Measurements from ENCODE around the gene SUSD1.

SUSD1 gene

DNA sequence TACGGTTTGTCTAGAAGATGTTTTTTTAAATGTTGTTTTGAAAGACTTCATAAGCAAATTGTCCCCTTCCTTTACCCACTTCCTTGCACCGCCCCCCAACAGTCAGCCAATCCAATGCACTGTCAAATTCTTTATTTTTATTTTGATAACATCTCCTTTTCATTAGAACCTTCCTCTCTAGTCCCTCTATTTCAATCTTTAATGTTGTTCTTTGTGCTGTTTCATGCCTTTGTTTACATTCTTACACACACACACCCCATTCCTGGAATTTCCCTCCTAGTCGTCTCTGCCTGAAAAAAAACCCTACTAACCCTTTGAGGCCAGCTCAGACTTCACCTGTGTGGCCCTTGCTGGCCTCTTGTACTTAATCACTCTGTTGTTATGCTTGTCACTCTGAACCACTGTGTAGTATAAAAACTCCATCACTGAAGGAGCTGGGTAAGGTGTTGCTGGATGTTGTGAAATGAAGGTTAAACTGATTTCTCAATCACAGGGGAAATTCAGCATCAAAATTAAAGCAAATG, 145.1 kb downstream of the SUSD1 start:
- Histone ChIP-seq H3K4me1 (ENCODE audit: low read depth, poor library complexity, severe bottlenecking) (peaks cover 48% of the 10 kb centered on the region), H3K4me3 (IDR thresholded peaks at IDR 0.05; ENCODE audit: insufficient read depth, low read depth, low read length) (no peak overlapping the region), H3K27ac (no peak overlapping the region), H4K20me1 (ENCODE audit: insufficient read depth) (no peaks in the 10 kb centered on the region), H2AFZ (ENCODE audit: low read depth) (no peak overlapping the region), H3K9ac (no peak overlapping the region), H3K4me2 (peak overlapping the region; percentile 43), H3K79me2 (ENCODE audit: insufficient read depth, low read depth) (no peaks in the 10 kb centered on the region), H3K36me3 (ENCODE audit: insufficient read depth) (no peaks in the 10 kb centered on the region), H3K27me3 (ENCODE audit: insufficient read depth, low read depth) (no peaks in the 10 kb centered on the region)
- TF ChIP-seq, protein P1, sequence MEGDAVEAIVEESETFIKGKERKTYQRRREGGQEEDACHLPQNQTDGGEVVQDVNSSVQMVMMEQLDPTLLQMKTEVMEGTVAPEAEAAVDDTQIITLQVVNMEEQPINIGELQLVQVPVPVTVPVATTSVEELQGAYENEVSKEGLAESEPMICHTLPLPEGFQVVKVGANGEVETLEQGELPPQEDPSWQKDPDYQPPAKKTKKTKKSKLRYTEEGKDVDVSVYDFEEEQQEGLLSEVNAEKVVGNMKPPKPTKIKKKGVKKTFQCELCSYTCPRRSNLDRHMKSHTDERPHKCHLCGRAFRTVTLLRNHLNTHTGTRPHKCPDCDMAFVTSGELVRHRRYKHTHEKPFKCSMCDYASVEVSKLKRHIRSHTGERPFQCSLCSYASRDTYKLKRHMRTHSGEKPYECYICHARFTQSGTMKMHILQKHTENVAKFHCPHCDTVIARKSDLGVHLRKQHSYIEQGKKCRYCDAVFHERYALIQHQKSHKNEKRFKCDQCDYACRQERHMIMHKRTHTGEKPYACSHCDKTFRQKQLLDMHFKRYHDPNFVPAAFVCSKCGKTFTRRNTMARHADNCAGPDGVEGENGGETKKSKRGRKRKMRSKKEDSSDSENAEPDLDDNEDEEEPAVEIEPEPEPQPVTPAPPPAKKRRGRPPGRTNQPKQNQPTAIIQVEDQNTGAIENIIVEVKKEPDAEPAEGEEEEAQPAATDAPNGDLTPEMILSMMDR (conservative IDR thresholded peaks at IDR 0.05; ENCODE audit: low read depth, low read length): no peak

- no peak overlapping the region for H2AFZ ChIP-seq (ENCODE audit: low read depth)
- no peak overlapping the region for H3K4me3 ChIP-seq (IDR thresholded peaks at IDR 0.05; ENCODE audit: insufficient read depth, low read depth, low read length)
- no peak overlapping the region for H3K9ac ChIP-seq
- H3K4me2 ChIP-seq: no peak overlapping the region
- H3K27ac ChIP-seq: no peak overlapping the region
- no peaks in the 10 kb centered on the region for H3K79me2 ChIP-seq (ENCODE audit: insufficient read depth, low read depth)
- no peaks in the 10 kb centered on the region for H3K27me3 ChIP-seq (ENCODE audit: insufficient read depth, low read depth)
- no peaks in the 10 kb centered on the region for H3K36me3 ChIP-seq (ENCODE audit: insufficient read depth)
- H3K4me1 ChIP-seq (ENCODE audit: low read depth, poor library complexity, severe bottlenecking): peaks cover 41% of the 10 kb centered on the region
- H4K20me1 ChIP-seq (ENCODE audit: insufficient read depth): no peaks in the 10 kb centered on the region
- TF ChIP-seq, protein P1 (conservative IDR thresholded peaks at IDR 0.05; ENCODE audit: low read depth, low read length): no peak
Observed at GRCh38 chr9:112028242-112029221, 146.6 kb downstream of the SUSD1 start.

- Histone ChIP-seq H3K27ac (no peak overlapping the region), H2AFZ (ENCODE audit: low read depth) (no peak overlapping the region), H3K4me3 (IDR thresholded peaks at IDR 0.05; ENCODE audit: insufficient read depth, low read depth, low read length) (no peak overlapping the region), H3K9ac (no peak overlapping the region), H3K79me2 (ENCODE audit: insufficient read depth, low read depth) (no peaks in the 10 kb centered on the region), H4K20me1 (ENCODE audit: insufficient read depth) (no peaks in the 10 kb centered on the region), H3K36me3 (ENCODE audit: insufficient read depth) (no peaks in the 10 kb centered on the region), H3K4me2 (no peak overlapping the region), H3K27me3 (ENCODE audit: insufficient read depth, low read depth) (no peaks in the 10 kb centered on the region), H3K4me1 (ENCODE audit: low read depth, poor library complexity, severe bottlenecking) (peaks cover 15% of the 10 kb centered on the region)
- TF ChIP-seq, protein P1 (conservative IDR thresholded peaks at IDR 0.05; ENCODE audit: low read depth, low read length): no peak
Observed at GRCh38 chr9:112025850-112026249, 149.2 kb downstream of the SUSD1 start.

GRCh38 chr9:112021742-112022141, 153.4 kb downstream of the SUSD1 start:
- Histone ChIP-seq H3K79me2 (ENCODE audit: insufficient read depth, low read depth) (no peaks in the 10 kb centered on the region), H3K27ac (no peak overlapping the region), H3K4me2 (no peak overlapping the region), H3K9ac (no peak overlapping the region), H3K4me3 (IDR thresholded peaks at IDR 0.05; ENCODE audit: insufficient read depth, low read depth, low read length) (no peak overlapping the region), H3K36me3 (ENCODE audit: insufficient read depth) (no peaks in the 10 kb centered on the region), H4K20me1 (ENCODE audit: insufficient read depth) (no peaks in the 10 kb centered on the region), H2AFZ (ENCODE audit: low read depth) (no peak overlapping the region), H3K4me1 (ENCODE audit: low read depth, poor library complexity, severe bottlenecking) (no peaks in the 10 kb centered on the region), H3K27me3 (ENCODE audit: insufficient read depth, low read depth) (no peaks in the 10 kb centered on the region)
- TF ChIP-seq, protein P1 (conservative IDR thresholded peaks at IDR 0.05; ENCODE audit: low read depth, low read length): no peak
